ENCODE results near the gene RORB. TPM values are rescaled to one million over a fixed set of nuclear protein-coding genes. Genes with fewer than 3 reads are reported as not detected.

Gene RORB
- total RNA-seq, 1 donor from 2014 or later: under 0.01 TPM

DNA sequence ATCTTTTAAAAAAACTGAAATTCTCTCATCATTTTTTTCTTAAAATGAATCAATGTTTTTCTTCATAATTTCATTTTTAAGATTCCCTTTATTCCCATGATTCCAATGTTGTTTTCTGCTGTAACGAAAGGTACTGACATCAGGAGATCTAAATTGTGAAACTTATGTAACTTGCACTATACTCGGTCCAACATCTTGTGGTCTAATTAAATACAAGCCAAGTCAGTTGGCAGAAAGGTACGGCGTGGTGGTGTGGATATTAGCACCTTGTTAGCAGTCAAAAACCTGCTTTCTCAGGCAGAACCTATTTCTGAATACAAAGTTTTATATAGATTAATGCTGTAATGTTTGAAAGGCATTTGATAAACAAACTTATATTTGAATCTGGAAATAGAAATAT, 20.1 kb downstream of the RORB start:
- TF ChIP-seq, protein P1, sequence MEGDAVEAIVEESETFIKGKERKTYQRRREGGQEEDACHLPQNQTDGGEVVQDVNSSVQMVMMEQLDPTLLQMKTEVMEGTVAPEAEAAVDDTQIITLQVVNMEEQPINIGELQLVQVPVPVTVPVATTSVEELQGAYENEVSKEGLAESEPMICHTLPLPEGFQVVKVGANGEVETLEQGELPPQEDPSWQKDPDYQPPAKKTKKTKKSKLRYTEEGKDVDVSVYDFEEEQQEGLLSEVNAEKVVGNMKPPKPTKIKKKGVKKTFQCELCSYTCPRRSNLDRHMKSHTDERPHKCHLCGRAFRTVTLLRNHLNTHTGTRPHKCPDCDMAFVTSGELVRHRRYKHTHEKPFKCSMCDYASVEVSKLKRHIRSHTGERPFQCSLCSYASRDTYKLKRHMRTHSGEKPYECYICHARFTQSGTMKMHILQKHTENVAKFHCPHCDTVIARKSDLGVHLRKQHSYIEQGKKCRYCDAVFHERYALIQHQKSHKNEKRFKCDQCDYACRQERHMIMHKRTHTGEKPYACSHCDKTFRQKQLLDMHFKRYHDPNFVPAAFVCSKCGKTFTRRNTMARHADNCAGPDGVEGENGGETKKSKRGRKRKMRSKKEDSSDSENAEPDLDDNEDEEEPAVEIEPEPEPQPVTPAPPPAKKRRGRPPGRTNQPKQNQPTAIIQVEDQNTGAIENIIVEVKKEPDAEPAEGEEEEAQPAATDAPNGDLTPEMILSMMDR (IDR thresholded peaks at IDR 0.05; ENCODE audit: insufficient read depth, low read length, severe bottlenecking): no peak
- Histone ChIP-seq H3K4me3 (ENCODE audit: low read depth, low read length) (no peak overlapping the region), H3K36me3 (ENCODE audit: control insufficient read depth, insufficient read depth, low read length) (no peaks in the 10 kb centered on the region), H3K27me3 (ENCODE audit: control insufficient read depth, insufficient read depth, low read length) (peaks cover 2% of the 10 kb centered on the region)
- no peak for FAIRE-seq
- DNase-seq (ENCODE audit: low read depth): no peak

DNA sequence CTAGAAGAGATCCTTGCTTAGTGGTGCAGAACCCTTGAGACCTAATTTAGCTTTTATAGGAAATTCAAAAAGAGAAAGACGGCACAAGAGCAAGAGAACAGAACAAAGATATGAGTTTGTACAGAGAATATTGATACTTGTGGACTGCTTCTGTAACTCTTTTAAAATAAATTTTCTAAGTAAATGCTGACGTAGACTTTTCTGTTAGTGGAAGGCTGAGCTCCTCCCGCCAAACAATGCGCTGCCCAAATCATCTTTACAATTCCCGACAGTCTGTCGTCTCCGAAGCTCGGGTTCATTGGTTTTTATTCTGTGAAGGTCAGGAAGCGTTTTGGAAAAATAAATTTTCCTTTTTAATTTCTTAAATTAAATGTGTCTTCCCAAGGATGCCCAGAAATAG, 22.3 kb downstream of the RORB start:
- TF ChIP-seq, protein P1 (IDR thresholded peaks at IDR 0.05; ENCODE audit: insufficient read depth, low read length, severe bottlenecking): no peak
- FAIRE-seq (no peak), DNase-seq (ENCODE audit: low read depth) (no peak)
- Histone ChIP-seq H3K27me3 (ENCODE audit: control insufficient read depth, insufficient read depth, low read length) (peaks cover 2% of the 10 kb centered on the region), H3K36me3 (ENCODE audit: control insufficient read depth, insufficient read depth, low read length) (no peaks in the 10 kb centered on the region), H3K4me3 (ENCODE audit: low read depth, low read length) (no peak overlapping the region)

DNA sequence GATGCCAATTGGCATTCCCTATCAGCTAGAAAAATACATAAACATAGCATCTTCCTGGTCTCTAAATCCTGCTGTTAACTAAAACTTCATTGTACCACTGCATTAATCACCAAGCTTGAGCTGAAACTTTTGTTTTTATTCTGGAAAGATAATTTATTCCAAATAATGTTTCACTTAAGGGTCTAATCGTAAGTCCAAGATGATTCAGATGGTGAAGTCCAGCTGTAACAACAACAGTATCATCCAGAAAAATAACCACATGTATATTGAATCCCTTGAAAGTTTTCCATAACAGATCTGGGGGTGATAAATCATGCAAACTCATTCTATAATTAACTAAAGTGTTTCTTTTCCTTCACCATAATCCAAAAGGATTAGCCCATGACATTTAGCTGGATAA, 23.9 kb downstream of the RORB start:
- Histone ChIP-seq H3K36me3 (ENCODE audit: control insufficient read depth, insufficient read depth, low read length) (no peaks in the 10 kb centered on the region), H3K27me3 (ENCODE audit: control insufficient read depth, insufficient read depth, low read length) (no peaks in the 10 kb centered on the region), H3K4me3 (ENCODE audit: low read depth, low read length) (no peak overlapping the region)
- FAIRE-seq: no peak
- TF ChIP-seq, protein P1 (IDR thresholded peaks at IDR 0.05; ENCODE audit: insufficient read depth, low read length, severe bottlenecking): no peak
- DNase-seq (ENCODE audit: low read depth): no peak

DNA sequence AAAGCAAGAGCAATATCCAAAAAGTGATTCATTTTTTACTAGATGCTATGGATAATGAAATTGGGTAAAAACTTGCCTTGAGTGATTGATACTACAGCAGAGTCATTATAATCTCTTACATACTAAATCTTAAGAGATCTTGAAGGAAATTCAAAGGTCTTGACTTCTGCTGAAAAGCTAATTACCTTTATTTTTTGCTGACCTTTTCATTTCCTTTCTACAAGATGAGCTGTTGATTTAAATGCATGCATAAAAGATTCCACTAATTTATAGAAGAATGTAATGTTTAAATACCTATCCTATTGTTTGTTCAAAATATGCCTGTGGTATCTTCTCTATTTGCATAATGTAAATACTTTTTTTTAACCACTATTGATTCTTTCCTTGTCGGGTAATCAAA, 27.2 kb downstream of the RORB start:
- Histone ChIP-seq H3K36me3 (ENCODE audit: control insufficient read depth, insufficient read depth, low read length) (no peaks in the 10 kb centered on the region), H3K27me3 (ENCODE audit: control insufficient read depth, insufficient read depth, low read length) (no peaks in the 10 kb centered on the region), H3K4me3 (ENCODE audit: low read depth, low read length) (no peak overlapping the region)
- TF ChIP-seq, protein P1 (IDR thresholded peaks at IDR 0.05; ENCODE audit: insufficient read depth, low read length, severe bottlenecking): no peak
- DNase-seq (ENCODE audit: low read depth) (no peak), FAIRE-seq (no peak)

DNA sequence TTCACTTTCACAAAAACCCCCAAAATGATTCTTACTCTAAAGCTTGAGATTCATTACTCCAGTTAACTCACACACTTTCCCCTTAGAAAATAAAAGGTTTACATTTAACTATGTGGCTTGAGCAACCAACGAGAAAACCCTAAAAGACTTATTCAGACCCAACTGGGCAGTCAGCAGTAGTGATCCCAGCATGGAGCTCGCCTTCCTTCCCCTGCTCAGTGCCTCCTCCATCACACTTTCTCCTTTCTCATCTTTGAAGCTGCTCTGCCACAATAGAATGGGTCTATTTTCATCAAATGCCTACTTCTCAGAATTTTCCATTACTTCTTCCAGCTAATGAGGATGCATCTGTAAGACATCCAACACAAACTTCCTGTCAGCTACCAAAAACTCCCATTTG, 29.1 kb downstream of the RORB start:
- DNase-seq (ENCODE audit: low read depth): no peak
- H3K27me3 ChIP-seq (ENCODE audit: control insufficient read depth, insufficient read depth, low read length): no peaks in the 10 kb centered on the region
- no peak overlapping the region for H3K4me3 ChIP-seq (ENCODE audit: low read depth, low read length)
- TF ChIP-seq, protein P1 (IDR thresholded peaks at IDR 0.05; ENCODE audit: insufficient read depth, low read length, severe bottlenecking): no peak
- H3K36me3 ChIP-seq (ENCODE audit: control insufficient read depth, insufficient read depth, low read length): no peaks in the 10 kb centered on the region
- no peak for FAIRE-seq

DNA sequence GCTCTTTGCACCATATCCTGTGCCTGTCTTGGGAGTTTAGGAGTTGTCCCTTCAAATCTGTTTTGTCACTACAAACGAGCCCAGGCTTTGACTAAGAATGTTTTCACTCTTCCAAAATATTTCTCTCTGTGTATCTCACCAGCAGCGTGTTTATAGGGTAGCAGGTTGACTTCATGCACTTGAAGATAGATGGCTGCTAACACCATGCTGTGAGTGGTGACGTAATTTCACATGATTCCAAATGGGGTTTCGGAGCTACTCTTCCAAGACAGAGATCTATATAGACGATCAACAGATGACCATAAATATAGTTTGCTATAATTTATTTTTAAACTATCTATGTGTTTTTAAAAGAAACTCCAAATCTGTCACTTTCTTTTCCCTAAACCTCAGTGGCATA, 30.6 kb downstream of the RORB start:
- no peak for FAIRE-seq
- Histone ChIP-seq H3K27me3 (ENCODE audit: control insufficient read depth, insufficient read depth, low read length) (no peaks in the 10 kb centered on the region), H3K4me3 (ENCODE audit: low read depth, low read length) (no peak overlapping the region), H3K36me3 (ENCODE audit: control insufficient read depth, insufficient read depth, low read length) (no peaks in the 10 kb centered on the region)
- no peak for DNase-seq (ENCODE audit: low read depth)
- TF ChIP-seq, protein P1 (IDR thresholded peaks at IDR 0.05; ENCODE audit: insufficient read depth, low read length, severe bottlenecking): no peak

All from bronchial epithelial cell (primary cell).